Measurements from ENCODE around the gene ITIH2. TPM values are rescaled to one million over a fixed set of nuclear protein-coding genes. Genes with fewer than 3 reads are reported as not detected.

Gene ITIH2
- total and polyA plus RNA-seq, 2 of the 8 experiments (the other 6 are each of a cell fraction or from before 2014, with no cell fraction given), result not detected

DNA sequence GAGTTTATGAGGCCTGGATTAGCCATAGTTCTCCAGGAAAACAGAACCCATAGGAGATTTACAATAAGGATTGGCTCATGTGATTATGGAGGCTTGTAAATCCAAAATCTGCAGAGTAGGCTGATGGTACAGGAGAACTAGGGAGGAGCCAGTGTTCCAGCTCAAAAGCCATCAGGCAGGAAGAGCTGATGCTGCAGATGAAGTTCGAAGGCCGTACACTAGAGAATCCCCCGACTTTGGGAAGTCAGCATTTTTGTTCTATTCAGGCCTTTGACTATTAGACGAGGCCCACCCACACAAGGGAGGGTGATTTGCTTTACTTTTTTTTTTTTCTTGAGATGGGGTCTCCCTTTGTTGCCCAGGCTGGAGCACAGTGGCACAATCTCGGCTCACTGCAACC, 47.1 kb downstream of the ITIH2 start:
- TF ChIP-seq, protein P1, sequence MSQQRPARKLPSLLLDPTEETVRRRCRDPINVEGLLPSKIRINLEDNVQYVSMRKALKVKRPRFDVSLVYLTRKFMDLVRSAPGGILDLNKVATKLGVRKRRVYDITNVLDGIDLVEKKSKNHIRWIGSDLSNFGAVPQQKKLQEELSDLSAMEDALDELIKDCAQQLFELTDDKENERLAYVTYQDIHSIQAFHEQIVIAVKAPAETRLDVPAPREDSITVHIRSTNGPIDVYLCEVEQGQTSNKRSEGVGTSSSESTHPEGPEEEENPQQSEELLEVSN (IDR thresholded peaks at IDR 0.05), result no peak
- TF ChIP-seq ASH2L (IDR thresholded peaks at IDR 0.05; ENCODE audit: low read length) (no peak), TCF12 (IDR thresholded peaks at IDR 0.05; ENCODE audit: low read depth, low read length) (no peak), RBBP5 (IDR thresholded peaks at IDR 0.05; ENCODE audit: borderline replicate concordance, low read depth, low read length) (no peak), PHF8 (conservative IDR thresholded peaks at IDR 0.05; ENCODE audit: low read depth, low read length) (no peak), CBX5 (IDR thresholded peaks at IDR 0.05; ENCODE audit: low read depth, low read length) (no peak), SAP30 (IDR thresholded peaks at IDR 0.05; ENCODE audit: insufficient read depth, insufficient replicate concordance, low read length) (no peak), JUN (IDR thresholded peaks at IDR 0.05; ENCODE audit: low read depth, low read length) (no peak), HDAC6 (IDR thresholded peaks at IDR 0.05; ENCODE audit: low read depth, low read length) (no peak)
- TF ChIP-seq, protein P2, sequence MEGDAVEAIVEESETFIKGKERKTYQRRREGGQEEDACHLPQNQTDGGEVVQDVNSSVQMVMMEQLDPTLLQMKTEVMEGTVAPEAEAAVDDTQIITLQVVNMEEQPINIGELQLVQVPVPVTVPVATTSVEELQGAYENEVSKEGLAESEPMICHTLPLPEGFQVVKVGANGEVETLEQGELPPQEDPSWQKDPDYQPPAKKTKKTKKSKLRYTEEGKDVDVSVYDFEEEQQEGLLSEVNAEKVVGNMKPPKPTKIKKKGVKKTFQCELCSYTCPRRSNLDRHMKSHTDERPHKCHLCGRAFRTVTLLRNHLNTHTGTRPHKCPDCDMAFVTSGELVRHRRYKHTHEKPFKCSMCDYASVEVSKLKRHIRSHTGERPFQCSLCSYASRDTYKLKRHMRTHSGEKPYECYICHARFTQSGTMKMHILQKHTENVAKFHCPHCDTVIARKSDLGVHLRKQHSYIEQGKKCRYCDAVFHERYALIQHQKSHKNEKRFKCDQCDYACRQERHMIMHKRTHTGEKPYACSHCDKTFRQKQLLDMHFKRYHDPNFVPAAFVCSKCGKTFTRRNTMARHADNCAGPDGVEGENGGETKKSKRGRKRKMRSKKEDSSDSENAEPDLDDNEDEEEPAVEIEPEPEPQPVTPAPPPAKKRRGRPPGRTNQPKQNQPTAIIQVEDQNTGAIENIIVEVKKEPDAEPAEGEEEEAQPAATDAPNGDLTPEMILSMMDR (IDR thresholded peaks at IDR 0.05; ENCODE audit: control extremely low read depth in 1 of 3, insufficient read depth in 1 of 3, low read depth in 1 of 3, low read length in 3 of 3), result no peak
- Histone ChIP-seq H2BK5ac (ENCODE audit: low read depth, low read length) (no peak overlapping the region), H2AFZ (ENCODE audit: low read length) (no peak overlapping the region), H3K4ac (replicated peaks; ENCODE audit: insufficient read length, low read depth, low read length) (no peak overlapping the region), H3K9ac (replicated peaks in 1 of 4; ENCODE audit: extremely low read depth in 1 of 4, low read depth in 3 of 4, low read length in 3 of 4) (no peak overlapping the region), H4K8ac (ENCODE audit: extremely low read depth, insufficient read depth, low read length) (no peak overlapping the region), H2BK15ac (ENCODE audit: low read length) (no peak overlapping the region), H3K4me3 (ENCODE audit: extremely low read depth in 1 of 4, insufficient read depth in 2 of 4, low read depth in 3 of 4, low read length in 4 of 4) (no peak overlapping the region), H3K79me1 (ENCODE audit: low read depth, low read length) (no peaks in the 10 kb centered on the region), H3K14ac (ENCODE audit: insufficient read length) (no peak overlapping the region), H2BK12ac (ENCODE audit: low read depth, low read length) (no peak overlapping the region), H3K18ac (ENCODE audit: extremely low read depth, low read length) (no peak overlapping the region), H3K4me1 (replicated peaks in 1 of 4; ENCODE audit: control insufficient read depth in 3 of 4, insufficient read depth in 4 of 4, low read length in 3 of 4) (no peaks in the 10 kb centered on the region), H3K4me2 (ENCODE audit: insufficient read depth in 1 of 2, low read depth in 2 of 2, low read length in 2 of 2) (no peak overlapping the region), H3K27ac (ENCODE audit: low read depth, low read length) (no peak overlapping the region), H2BK120ac (replicated peaks; ENCODE audit: low read depth, low read length) (no peak overlapping the region), H4K20me1 (replicated peaks in 1 of 2; ENCODE audit: control insufficient read depth in 1 of 2, insufficient read depth in 2 of 2, low read length in 2 of 2) (peaks cover 0 to 2% of the 10 kb centered on the region in 2 experiments), H3K27me3 (replicated peaks in 1 of 4; ENCODE audit: control insufficient read depth in 3 of 4, extremely low read depth in 1 of 4, insufficient read depth in 3 of 4, low read length in 3 of 4) (no peaks in the 10 kb centered on the region), H3K23me2 (ENCODE audit: low read depth, low read length) (no peaks in the 10 kb centered on the region), H3K56ac (replicated peaks; ENCODE audit: insufficient read length, low read depth, low read length) (no peak overlapping the region), H3K79me2 (ENCODE audit: control insufficient read depth in 1 of 2, insufficient read depth in 2 of 2, low read length in 2 of 2) (no peaks in the 10 kb centered on the region), H3K9me3 (ENCODE audit: insufficient read depth in 2 of 2, low read depth in 1 of 2, low read length in 1 of 2) (no peaks in the 10 kb centered on the region), H2BK20ac (ENCODE audit: low read length) (no peak overlapping the region), H4K91ac (replicated peaks; ENCODE audit: insufficient read length, low read length) (no peak overlapping the region), H4K5ac (ENCODE audit: insufficient read length, low read depth, low read length) (no peak overlapping the region), H3K36me3 (ENCODE audit: control insufficient read depth in 2 of 4, insufficient read depth in 4 of 4, low read length in 3 of 4) (peaks cover 0 to 18% (median 12%) of the 10 kb centered on the region in 4 experiments; a peak in 7 of 8 replicates), H2AK5ac (ENCODE audit: low read depth, low read length) (no peak overlapping the region), H3K23ac (ENCODE audit: insufficient read length) (no peak overlapping the region)
- FAIRE-seq (no peak), DNase-seq (ENCODE audit: low read depth in 1 of 2, low spot score in 2 of 2) (no peak)
- WGBS, 2 experiments (ENCODE audit: extremely low coverage in 1 of 2, insufficient coverage in 1 of 2, insufficient read length in 1 of 2, insufficient replicate concordance in 2 of 2, low coverage in 1 of 2, low lambda C conversion rate in 2 of 2, missing lambda C conversion rate in 1 of 2), result 92% methylated on average over 5 of the region's 5 CpGs; no CpG with 5 or more reads in 1 of the 2 experiments
- ChIA-PET POLR2A (ENCODE audit: partially characterized antibody) (interaction anchor here (1.4 kb wide), 1 partner anchor 10 kb away, joined by 5 read pairs; no protein-coding TSS in a partner anchor), CTCF (ENCODE audit: partially characterized antibody) (interaction anchor here (1.6 kb wide), 1 partner anchor 220 kb away, joined by 3 read pairs; no protein-coding TSS in a partner anchor)

Data from H1 (cell line).